Caco-2 (cell line): Measurements from ENCODE around the gene AMZ1. TPM values are rescaled to one million over a fixed set of nuclear protein-coding genes. Genes with fewer than 3 reads are reported as not detected.
"Not testable (repeated sequence)": the region's sequence is repeated elsewhere in the genome, so short reads cannot be mapped to it uniquely, and the experiment has no call there.

ENCODE experiments used
- BruUV-seq: library from RNA; stranded (reverse); fragments of 400-500 nt; replicated peaks from 2 replicates; lab custom pipeline; 2021; lab: Mats Ljungman, UMichigan
- CTCF ChIA-PET: fragments of 300-600 bp; sonication (Branson Sonifier 250); formaldehyde crosslinking; loops from one replicate; lab custom pipeline; 2022; ENCODE audit warnings: antibody characterized with exemption; lab: Charles Lee
- POLR2A ChIA-PET: fragments of 300-600 bp; sonication (Branson Sonifier 250); formaldehyde crosslinking; loops from one replicate; lab custom pipeline; 2022; ENCODE audit warnings: antibody characterized with exemption; lab: Charles Lee
- DNase-seq, 2 experiments: peaks; one replicate each; pipeline versions ENCODE4 v3.0.0 to v3.0.0-alpha.2; 2020 to 2022
- H3K27me3 ChIP-seq: replicated peaks from 2 replicates; pipeline ENCODE4 v1.6.0; 2011; ENCODE audit warnings: low read length; ENCODE audit not compliant: control insufficient read depth, insufficient read depth
- H3K36me3 ChIP-seq: 2 replicates; pipeline ENCODE4 v1.5.1; 2011; ENCODE audit warnings: low read length; ENCODE audit not compliant: control insufficient read depth, insufficient read depth
- H3K4me1 ChIP-seq: fragments of 250-450 bp; sonication (Bioruptor Pico); 2 replicates; pipeline ENCODE4 v1.5.1; 2020; ENCODE audit warnings: mild to moderate bottlenecking
- H3K4me3 ChIP-seq: 2 replicates; pipeline ENCODE4 v1.5.1; 2011; ENCODE audit warnings: low read depth, mild to moderate bottlenecking, control low read depth, low read length
- H3K9me3 ChIP-seq: fragments of 250-450 bp; sonication (Bioruptor Pico); 2 replicates; pipeline ENCODE4 v1.5.1; 2020; ENCODE audit warnings: mild to moderate bottlenecking, moderate library complexity
- H3K27ac Mint-ChIP-seq: one replicate; pipeline ENCODE4 v1.8.0; 2022; ENCODE audit warnings: mixed read lengths; ENCODE audit not compliant: unreplicated experiment
- H3K27me3 Mint-ChIP-seq: one replicate; pipeline ENCODE4 v1.8.0; 2022; ENCODE audit warnings: mixed read lengths; ENCODE audit not compliant: insufficient read depth, unreplicated experiment
- H3K36me3 Mint-ChIP-seq: one replicate; pipeline ENCODE4 v1.8.0; 2022; ENCODE audit warnings: mild to moderate bottlenecking, mixed read lengths; ENCODE audit not compliant: insufficient read depth, unreplicated experiment
- H3K4me1 Mint-ChIP-seq: one replicate; pipeline ENCODE4 v1.8.0; 2022; ENCODE audit warnings: low read depth, mixed read lengths; ENCODE audit not compliant: unreplicated experiment
- H3K4me3 Mint-ChIP-seq: one replicate; pipeline ENCODE4 v1.8.0; 2022; ENCODE audit warnings: mild to moderate bottlenecking, moderate library complexity, mixed read lengths; ENCODE audit not compliant: unreplicated experiment
- H3K9me3 Mint-ChIP-seq: one replicate; pipeline ENCODE4 v1.8.0; 2022; ENCODE audit warnings: mixed read lengths; ENCODE audit not compliant: unreplicated experiment
- intact Hi-C: fragments of 100-400 bp; cut with micrococcal nuclease; formaldehyde crosslinking; loops from one replicate; pipeline ENCODE4 v1.10.0; 2022; ENCODE audit not compliant: unreplicated experiment
- total RNA-seq: library from RNA; stranded (reverse); gene quantifications from 2 replicates; pipeline ENCODE4 v1.2.3, GENCODE V29; 2022
- TF ChIP-seq, protein P1 (sequence below), 2 experiments: fragments of 200-600 bp in 1 of 2; IDR thresholded peaks; 1 replicate in 1 of 2; 2 replicates in 1 of 2; pipeline versions ENCODE4 v1.5.1 to v1.8.0; 2011 to 2022; ENCODE audit warnings: antibody characterized with exemption in 1 of 2, control low read depth in 1 of 2, inconsistent platforms in 1 of 2, low read depth in 1 of 2, low read length in 1 of 2, mild to moderate bottlenecking in 1 of 2, moderate library complexity in 1 of 2; ENCODE audit not compliant: insufficient read depth in 1 of 2, severe bottlenecking in 1 of 2, unreplicated experiment in 1 of 2

Gene AMZ1
- total RNA-seq, 1 experiment from 2014 or later, result 0.11 TPM

DNA sequence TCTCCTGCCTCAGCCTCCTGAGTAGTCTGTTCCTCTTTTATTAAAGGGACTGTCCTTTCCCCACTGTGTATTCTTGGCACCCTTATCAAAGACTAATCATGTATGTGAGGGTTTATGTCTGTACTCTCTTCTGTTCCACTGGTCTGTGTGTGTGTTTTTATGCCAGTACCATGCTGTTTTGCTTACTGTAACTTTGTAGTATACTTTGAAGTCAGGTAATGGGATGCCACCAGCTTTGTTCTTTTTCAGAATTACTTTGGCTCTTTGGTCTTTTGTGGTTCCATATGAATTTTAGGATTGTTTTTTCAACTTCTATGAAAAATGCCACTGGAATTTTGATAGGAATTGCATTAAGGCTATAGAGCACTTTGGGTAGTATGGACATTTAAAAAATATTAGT is 14.1 kb upstream of the AMZ1 start:
- peaks cover 7% of the 10 kb centered on the region for H3K4me1 Mint-ChIP-seq
- no peaks in the 10 kb centered on the region for H3K27me3 ChIP-seq
- ChIA-PET CTCF (no interaction called here), POLR2A (no interaction called here)
- H3K9me3 ChIP-seq, result no peaks in the 10 kb centered on the region
- no TSS peak for BruUV-seq
- no peak overlapping the region for H3K27ac Mint-ChIP-seq
- H3K4me1 ChIP-seq, result no peaks in the 10 kb centered on the region
- no peak for DNase-seq
- H3K4me3 Mint-ChIP-seq, result no peak overlapping the region
- TF ChIP-seq, protein P1, sequence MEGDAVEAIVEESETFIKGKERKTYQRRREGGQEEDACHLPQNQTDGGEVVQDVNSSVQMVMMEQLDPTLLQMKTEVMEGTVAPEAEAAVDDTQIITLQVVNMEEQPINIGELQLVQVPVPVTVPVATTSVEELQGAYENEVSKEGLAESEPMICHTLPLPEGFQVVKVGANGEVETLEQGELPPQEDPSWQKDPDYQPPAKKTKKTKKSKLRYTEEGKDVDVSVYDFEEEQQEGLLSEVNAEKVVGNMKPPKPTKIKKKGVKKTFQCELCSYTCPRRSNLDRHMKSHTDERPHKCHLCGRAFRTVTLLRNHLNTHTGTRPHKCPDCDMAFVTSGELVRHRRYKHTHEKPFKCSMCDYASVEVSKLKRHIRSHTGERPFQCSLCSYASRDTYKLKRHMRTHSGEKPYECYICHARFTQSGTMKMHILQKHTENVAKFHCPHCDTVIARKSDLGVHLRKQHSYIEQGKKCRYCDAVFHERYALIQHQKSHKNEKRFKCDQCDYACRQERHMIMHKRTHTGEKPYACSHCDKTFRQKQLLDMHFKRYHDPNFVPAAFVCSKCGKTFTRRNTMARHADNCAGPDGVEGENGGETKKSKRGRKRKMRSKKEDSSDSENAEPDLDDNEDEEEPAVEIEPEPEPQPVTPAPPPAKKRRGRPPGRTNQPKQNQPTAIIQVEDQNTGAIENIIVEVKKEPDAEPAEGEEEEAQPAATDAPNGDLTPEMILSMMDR (IDR thresholded peaks at IDR 0.05; ENCODE audit: insufficient read depth in 1 of 2, low read depth in 1 of 2, low read length in 1 of 2, severe bottlenecking in 1 of 2, unreplicated experiment in 1 of 2), result no peak
- H3K4me3 ChIP-seq, result no peak overlapping the region
- peaks cover 11% of the 10 kb centered on the region for H3K9me3 Mint-ChIP-seq
- no peaks in the 10 kb centered on the region for H3K36me3 ChIP-seq
- intact Hi-C loops, result loop anchor here (10.0 kb wide), 1 partner anchor 171 kb away; the partner anchor contains the start of gene GNA12
- H3K27me3 Mint-ChIP-seq, result no peaks in the 10 kb centered on the region
- no peaks in the 10 kb centered on the region for H3K36me3 Mint-ChIP-seq

GRCh38 chr7:2675256-2675764 is 12.7 kb upstream of the AMZ1 start:
- POLR2A ChIA-PET, result no interaction called here

GRCh38 chr7:2676576-2676975 is 11.4 kb upstream of the AMZ1 start:
- H3K4me3 Mint-ChIP-seq, POLR2A ChIA-PET, H3K27me3 Mint-ChIP-seq, H3K9me3 ChIP-seq, H3K36me3 ChIP-seq, H3K27me3 ChIP-seq, BruUV-seq, H3K4me3 ChIP-seq, H3K4me1 Mint-ChIP-seq, DNase-seq, H3K27ac Mint-ChIP-seq, H3K4me1 ChIP-seq, H3K36me3 Mint-ChIP-seq: not testable (repeated sequence)
- peaks cover 11% of the 10 kb centered on the region for H3K9me3 Mint-ChIP-seq
- CTCF ChIA-PET, result interaction anchor here (0.7 kb wide), 1 partner anchor 236 kb away, joined by 3 read pairs; no protein-coding TSS in a partner anchor
- intact Hi-C loops, result loop anchor here (10.0 kb wide), 1 partner anchor 168 kb away; the partner anchor contains the start of gene GNA12

More at GRCh38 chr7:2675256-2675764, 12.7 kb upstream of the AMZ1 start:
- peaks cover 14% of the 10 kb centered on the region for H3K4me1 Mint-ChIP-seq
- CTCF ChIA-PET, result no interaction called here
- H3K36me3 Mint-ChIP-seq, result peaks cover 4% of the 10 kb centered on the region
- H3K4me3 Mint-ChIP-seq, result no peak overlapping the region
- H3K9me3 Mint-ChIP-seq, result peaks cover 11% of the 10 kb centered on the region
- intact Hi-C loops, result loop anchor here (10.0 kb wide), 1 partner anchor 169 kb away; the partner anchor contains the start of gene GNA12
- TF ChIP-seq, protein P1 (IDR thresholded peaks at IDR 0.05; ENCODE audit: insufficient read depth in 1 of 2, low read depth in 1 of 2, low read length in 1 of 2, severe bottlenecking in 1 of 2, unreplicated experiment in 1 of 2), result no peak
- Histone ChIP-seq H3K4me3 (no peak overlapping the region), H3K9me3 (no peaks in the 10 kb centered on the region), H3K27me3 (no peaks in the 10 kb centered on the region), H3K36me3 (no peaks in the 10 kb centered on the region), H3K4me1 (no peaks in the 10 kb centered on the region)
- DNase-seq, result no peak
- H3K27ac Mint-ChIP-seq, result no peak overlapping the region
- peaks cover 5% of the 10 kb centered on the region for H3K27me3 Mint-ChIP-seq
- no TSS peak for BruUV-seq

DNA sequence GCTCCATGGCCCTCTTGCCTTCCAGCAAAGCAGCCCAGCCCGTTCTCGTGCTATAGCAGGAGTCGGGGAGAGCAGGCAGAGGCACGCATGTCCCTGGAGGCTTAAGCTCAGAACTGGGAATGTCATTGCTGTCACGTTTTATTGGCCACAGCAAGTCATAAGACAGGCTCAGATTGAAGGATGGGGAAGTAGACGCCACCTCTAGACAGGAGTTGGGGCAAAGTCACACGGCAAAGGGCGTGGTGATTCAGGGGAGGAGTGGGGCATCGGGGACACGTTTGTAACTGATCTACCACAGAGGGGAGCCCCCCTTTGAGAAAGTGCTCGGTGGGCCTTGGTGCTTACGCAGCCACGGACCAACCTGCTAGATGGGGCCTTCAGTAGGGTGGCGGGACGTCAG is 9.5 kb upstream of the AMZ1 start:
- H3K27me3 Mint-ChIP-seq, result not testable (repeated sequence)

DNA sequence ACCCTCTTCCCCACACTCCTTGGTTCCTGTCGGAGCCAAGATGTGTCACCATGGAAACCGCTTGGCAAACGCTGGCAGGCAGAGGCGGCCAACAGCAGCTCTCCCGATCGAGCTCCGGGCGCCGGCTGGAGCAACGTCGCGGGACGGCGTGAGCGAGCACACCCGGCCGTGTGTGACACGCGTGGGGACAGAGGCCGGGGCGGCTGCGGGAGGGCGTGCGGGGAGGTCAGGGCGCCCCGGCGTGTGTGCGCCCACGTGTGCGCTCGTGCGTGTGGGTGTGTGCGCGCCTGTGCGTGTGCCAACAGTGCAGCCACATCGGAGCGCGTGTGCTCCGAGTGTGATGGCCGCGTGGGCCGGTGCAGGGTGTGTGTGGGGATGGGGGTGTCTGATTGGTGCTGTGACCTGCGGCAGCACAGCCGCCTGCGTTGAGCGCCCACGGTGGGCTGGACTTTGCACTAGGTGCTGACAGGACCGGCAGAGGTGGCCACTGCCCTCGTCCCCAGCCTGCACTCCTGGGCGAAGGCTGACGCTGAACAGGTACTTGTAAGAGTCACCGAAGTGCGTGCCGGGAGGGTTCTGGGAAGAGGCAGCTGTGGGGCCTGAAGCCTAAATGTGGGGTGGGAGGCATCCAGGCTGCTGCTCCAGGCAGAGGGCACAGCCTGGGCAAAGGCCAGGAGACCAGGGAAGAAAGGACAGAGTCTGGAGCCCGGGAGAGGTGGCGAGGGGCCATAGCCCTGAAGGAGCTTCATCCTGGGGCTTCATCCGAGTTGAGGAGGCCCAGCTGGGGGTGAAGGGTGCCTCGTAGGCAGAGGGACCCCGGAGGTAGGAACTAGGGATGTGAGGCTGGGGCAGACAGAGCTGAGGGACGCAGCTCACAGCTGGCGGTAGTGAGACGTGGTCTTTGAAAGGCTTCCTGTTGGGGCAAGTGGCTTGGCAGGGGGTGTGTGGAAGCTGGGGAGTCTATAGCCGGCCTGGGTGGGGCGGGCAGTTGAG is 8.6 kb upstream of the AMZ1 start:
- H3K27me3 ChIP-seq, H3K4me3 Mint-ChIP-seq, BruUV-seq, POLR2A ChIA-PET, H3K9me3 Mint-ChIP-seq, H3K27me3 Mint-ChIP-seq, H3K36me3 ChIP-seq, H3K4me1 ChIP-seq, DNase-seq, H3K36me3 Mint-ChIP-seq, H3K27ac Mint-ChIP-seq, H3K9me3 ChIP-seq, H3K4me1 Mint-ChIP-seq: not testable (repeated sequence)
- intact Hi-C loops, result loop anchor here (1.0 to 10.0 kb wide), 4 partner anchors 8 to 227 kb away; partner anchors contain the start of gene GNA12
- peak overlapping the region; percentile 22 for H3K4me3 ChIP-seq
- CTCF ChIA-PET, result interaction anchor here (0.6 to 2.3 kb wide), 2 partner anchors 8 to 95 kb away, joined by 3 to 13 read pairs; no protein-coding TSS in a partner anchor

More for the DNA sequence above, 9.5 kb upstream of the AMZ1 start:
- H3K36me3 Mint-ChIP-seq, H3K27ac Mint-ChIP-seq, H3K9me3 ChIP-seq, H3K27me3 ChIP-seq, H3K4me3 Mint-ChIP-seq, DNase-seq, H3K4me1 Mint-ChIP-seq, CTCF ChIA-PET, H3K4me3 ChIP-seq, POLR2A ChIA-PET, H3K4me1 ChIP-seq, BruUV-seq, H3K36me3 ChIP-seq: not testable (repeated sequence)
- H3K9me3 Mint-ChIP-seq, result peaks cover 11% of the 10 kb centered on the region
- intact Hi-C loops, result loop anchor here (10.0 kb wide), 1 partner anchor 166 kb away; the partner anchor contains the start of gene GNA12
